HCT116 (cell line): Measurements from ENCODE around the gene GRM8. TPM values are rescaled to one million over a fixed set of nuclear protein-coding genes. Genes with fewer than 3 reads are reported as not detected.

Experiments used
- ATAC-seq: fragments of 200-7000 bp; cut with Tn5 transposase; 2 replicates; pipeline ENCODE4 v1.9.1; 2020; ENCODE audit warnings: mild to moderate bottlenecking, moderate library complexity
- BruUV-seq: library from RNA; stranded (reverse); fragments of 400-500 nt; replicated peaks from 2 replicates; lab custom pipeline; 2021; lab: Mats Ljungman, UMichigan
- CTCF ChIA-PET: fragments of 300-600 bp; sonication (Branson Sonifier 250); formaldehyde crosslinking; loops from one replicate; lab custom pipeline; 2021; ENCODE audit warnings: antibody characterized with exemption; lab: Charles Lee
- POLR2A ChIA-PET: fragments of 300-600, 350-600 bp; sonication (Branson Sonifier 250); formaldehyde crosslinking; loops from one replicate; lab custom pipeline; 2021; ENCODE audit warnings: antibody characterized with exemption; lab: Charles Lee
- RAD21 ChIA-PET, 2 experiments: fragments of 300-600 bp; sonication (Branson Sonifier 250); formaldehyde crosslinking; loops; one replicate each; lab custom pipeline; 2023; ENCODE audit warnings: low total read pairs in 2 of 2; ENCODE audit not compliant: uncharacterized antibody in 2 of 2, unreplicated experiment in 2 of 2, low non-redundant PET in 1 of 2; lab: Charles Lee
- DNase-seq: peaks from one replicate; pipeline ENCODE4 v3.0.0-alpha.2; 2010; ENCODE audit warnings: low read depth, low spot score
- H2AFZ ChIP-seq: fragments of 200-600 bp; shearing (Covaris generic), sonication (generic); 2 replicates; pipeline ENCODE4 v1.6.1; 2017; ENCODE audit warnings: low read depth, mixed run types, mixed read lengths, antibody characterized with exemption, low read length; ENCODE audit not compliant: poor library complexity, severe bottlenecking
- H3K27ac ChIP-seq: 2 replicates; pipeline ENCODE4 v1.5.1; 2012; ENCODE audit warnings: low read depth, low read length
- H3K27me3 ChIP-seq: fragments of 200-600 bp; sonication (generic); 2 replicates; pipeline ENCODE4 v1.6.1; 2016; ENCODE audit warnings: mixed run types, low read length, mixed read lengths; ENCODE audit not compliant: insufficient read depth
- H3K36me3 ChIP-seq, 2 experiments: fragments of 200-500 bp in 1 of 2; fragments of 200-600 bp in 1 of 2; sonication (Bioruptor generic) in 1 of 2; sonication (generic) in 1 of 2; 2 replicates each; pipeline versions ENCODE4 v1.5.1 to v1.6.1; 2014 to 2016; ENCODE audit warnings: low read length in 2 of 2, inconsistent platforms in 1 of 2, mixed read lengths in 1 of 2, mixed run types in 1 of 2; ENCODE audit not compliant: insufficient read depth in 2 of 2, control insufficient read depth in 1 of 2
- H3K4me1 ChIP-seq, 2 experiments: fragments of 200-600 bp in 1 of 2; sonication (generic) in 1 of 2; 2 replicates each; pipeline versions ENCODE4 v1.5.1 to v1.6.1; 2012 to 2017; ENCODE audit warnings: low read length in 2 of 2, inconsistent platforms in 1 of 2, mild to moderate bottlenecking in 1 of 2, mixed read lengths in 1 of 2, mixed run types in 1 of 2, moderate library complexity in 1 of 2; ENCODE audit not compliant: insufficient read depth in 2 of 2, control insufficient read depth in 1 of 2
- H3K4me2 ChIP-seq: fragments of 200-600 bp; sonication (generic); 2 replicates; pipeline ENCODE4 v1.6.1; 2017; ENCODE audit warnings: mixed run types, low read length, mixed read lengths
- H3K4me3 ChIP-seq, 2 experiments: fragments of 200-600 bp in 1 of 2; sonication (generic) in 1 of 2; replicated peaks in 1 of 2; 2 replicates each; pipeline ENCODE4 v1.5.1; 2011 to 2016; ENCODE audit warnings: low read length in 2 of 2, control low read depth in 1 of 2, low read depth in 1 of 2, mild to moderate bottlenecking in 1 of 2, mixed read lengths in 1 of 2, mixed run types in 1 of 2
- H3K79me2 ChIP-seq: fragments of 200-600 bp; sonication (generic); 2 replicates; pipeline ENCODE4 v1.6.1; 2017; ENCODE audit warnings: mild to moderate bottlenecking, mixed run types, low read length, moderate library complexity, mixed read lengths; ENCODE audit not compliant: insufficient read depth
- H3K9ac ChIP-seq: fragments of 200-600 bp; sonication (generic); 2 replicates; pipeline ENCODE4 v1.6.1; 2016; ENCODE audit warnings: low read length, mixed read lengths
- H3K9me2 ChIP-seq: fragments of 200-600 bp; sonication (generic), shearing (Covaris generic); 2 replicates; pipeline ENCODE4 v1.6.1; 2017; ENCODE audit warnings: mixed run types, mild to moderate bottlenecking, moderate library complexity; ENCODE audit not compliant: insufficient read depth
- H3K9me3 ChIP-seq, 2 experiments: fragments of 200-500 bp in 1 of 2; fragments of 200-600 bp in 1 of 2; sonication (Bioruptor generic) in 1 of 2; sonication (generic) in 1 of 2; 2 replicates each; pipeline ENCODE4 v1.6.1; 2014 to 2017; ENCODE audit warnings: low read length in 2 of 2, mixed read lengths in 2 of 2, inconsistent platforms in 1 of 2, low read depth in 1 of 2, mild to moderate bottlenecking in 1 of 2, mixed run types in 1 of 2, moderate library complexity in 1 of 2; ENCODE audit not compliant: control insufficient read depth in 1 of 2, insufficient read depth in 1 of 2
- H4K20me1 ChIP-seq: fragments of 200-600 bp; sonication (generic), shearing (Covaris generic); 2 replicates; pipeline ENCODE4 v1.6.1; 2017; ENCODE audit warnings: mixed run types, mild to moderate bottlenecking, moderate library complexity; ENCODE audit not compliant: insufficient read depth
- ATF3 ChIP-seq: IDR thresholded peaks from 2 replicates; pipeline ENCODE4 v1.6.1; 2012
- CBX3 ChIP-seq: IDR thresholded peaks from 2 replicates; pipeline ENCODE4 v1.6.1; 2012; ENCODE audit warnings: low read depth
- EGR1 ChIP-seq: IDR thresholded peaks from 2 replicates; pipeline ENCODE4 v1.6.1; 2012; ENCODE audit warnings: low read depth
- ELF1 ChIP-seq: IDR thresholded peaks from 2 replicates; pipeline ENCODE4 v1.6.1; 2012; ENCODE audit warnings: low read depth, borderline replicate concordance
- JUND ChIP-seq: IDR thresholded peaks from 2 replicates; pipeline ENCODE4 v1.6.1; 2012
- MAX ChIP-seq: IDR thresholded peaks from 2 replicates; pipeline ENCODE4 v1.6.1; 2012
- SIN3A ChIP-seq: IDR thresholded peaks from 2 replicates; pipeline ENCODE4 v1.6.1; 2012; ENCODE audit warnings: low read depth
- intact Hi-C: fragments of 100-400 bp; cut with micrococcal nuclease; formaldehyde crosslinking; loops from 2 replicates; pipeline ENCODE4 v1.10.0; 2022
- total RNA-seq: library from RNA; stranded (reverse); gene quantifications from one replicate; pipeline ENCODE4 v1.2.1, GENCODE V29; 2021; ENCODE audit not compliant: unreplicated experiment

Gene GRM8
- total RNA-seq, 1 experiment from 2014 or later: 0.05 TPM

- intact Hi-C loops: no loop called here
- no peak for ATAC-seq
- CTCF ChIA-PET: no interaction called here
Observed at GRCh38 chr7:127150543-127150942, 102.2 kb downstream of the GRM8 start.

GRCh38 chr7:127146746-127147536, 105.8 kb downstream of the GRM8 start:
- no peaks in the 10 kb centered on the region for H3K79me2 ChIP-seq
- no peaks in the 10 kb centered on the region for H3K4me1 ChIP-seq
- peaks cover 18% of the 10 kb centered on the region for H3K27me3 ChIP-seq
- no peak overlapping the region for H2AFZ ChIP-seq
- ATAC-seq (no peak), DNase-seq (no peak)
- H3K4me3 ChIP-seq: no peak overlapping the region
- no TSS peak for BruUV-seq
- no peak for TF ChIP-seq MAX
- TF ChIP-seq SIN3A: no peak
- TF ChIP-seq ELF1: no peak
- TF ChIP-seq JUND: no peak
- TF ChIP-seq ATF3: no peak
- H3K9ac ChIP-seq: no peak overlapping the region
- ChIA-PET RAD21 (no interaction called here), CTCF (no interaction called here), POLR2A (no interaction called here)
- intact Hi-C loops: no loop called here
- no peaks in the 10 kb centered on the region for H3K9me3 ChIP-seq
- no peaks in the 10 kb centered on the region for H3K36me3 ChIP-seq
- no peaks in the 10 kb centered on the region for H3K9me2 ChIP-seq
- no peak overlapping the region for H3K27ac ChIP-seq
- H3K4me2 ChIP-seq: no peak overlapping the region
- no peaks in the 10 kb centered on the region for H4K20me1 ChIP-seq

More at GRCh38 chr7:127150543-127150942, 102.2 kb downstream of the GRM8 start:
- Histone ChIP-seq H3K79me2 (no peaks in the 10 kb centered on the region), H4K20me1 (no peaks in the 10 kb centered on the region), H2AFZ (no peak overlapping the region), H3K27me3 (peaks cover 14% of the 10 kb centered on the region), H3K9me2 (no peaks in the 10 kb centered on the region), H3K9ac (no peak overlapping the region), H3K27ac (no peak overlapping the region), H3K4me1 (no peaks in the 10 kb centered on the region), H3K4me3 (no peak overlapping the region), H3K4me2 (no peak overlapping the region), H3K9me3 (no peaks in the 10 kb centered on the region), H3K36me3 (no peaks in the 10 kb centered on the region)
- DNase-seq: no peak
- ChIA-PET POLR2A (no interaction called here), RAD21 (no interaction called here)
- no TSS peak for BruUV-seq
- TF ChIP-seq EGR1 (no peak), CBX3 (no peak)
